GM21717 (cell line): ENCODE data around the gene RFX8.
"Not testable (repeated sequence)": the region's sequence is repeated elsewhere in the genome, so short reads cannot be mapped to it uniquely, and the experiment has no call there.

Experiments used
- ATAC-seq: cut with Tn5 transposase; IDR thresholded peaks from one replicate; pipeline ENCODE4 v1.9.1; 2021; ENCODE audit warnings: mild to moderate bottlenecking, moderate library complexity; ENCODE audit not compliant: unreplicated experiment

The RFX8 gene

DNA sequence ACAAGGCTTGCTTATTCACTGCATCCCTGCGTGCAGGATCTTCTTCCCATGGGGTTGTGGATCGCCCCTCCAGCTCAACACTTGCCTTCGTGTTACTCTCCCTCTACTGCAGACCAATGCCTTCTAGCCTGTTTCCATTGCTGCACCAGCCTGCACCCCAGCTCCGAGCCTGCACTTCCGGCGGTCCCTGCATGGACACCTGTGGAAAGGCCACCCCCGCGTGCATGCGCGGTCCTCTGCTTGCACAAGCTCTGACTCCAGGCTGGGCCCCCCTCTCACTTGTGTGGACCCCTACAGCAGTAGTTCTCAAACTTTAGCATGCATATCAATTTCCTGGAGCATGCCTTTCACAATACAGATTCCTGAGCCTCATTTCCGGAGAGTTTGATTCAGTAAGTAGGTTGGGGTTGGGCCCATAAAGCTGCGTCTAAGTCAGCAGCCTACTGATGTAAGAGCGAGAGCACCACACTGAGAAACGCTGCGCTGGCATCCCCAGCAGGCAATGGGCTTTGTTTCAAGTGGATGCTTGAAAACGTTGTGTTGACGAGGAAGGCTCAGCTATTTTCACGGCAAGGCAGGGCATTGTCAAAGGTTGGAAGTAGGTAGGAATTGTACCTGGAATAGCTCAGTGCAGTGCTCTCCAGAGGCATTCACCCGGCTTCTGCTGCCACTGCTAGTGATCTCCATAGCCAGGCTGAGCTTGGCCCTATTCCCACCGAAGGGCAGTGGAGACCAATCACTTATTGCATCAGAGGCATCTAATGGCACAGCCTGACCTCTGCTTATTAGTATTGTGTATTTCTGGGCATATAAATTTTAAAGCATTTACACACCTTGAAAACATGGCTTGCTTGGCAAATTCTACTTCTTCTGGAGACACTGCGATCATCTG, 120.2 kb downstream of the RFX8 start:
- no peak for ATAC-seq

DNA sequence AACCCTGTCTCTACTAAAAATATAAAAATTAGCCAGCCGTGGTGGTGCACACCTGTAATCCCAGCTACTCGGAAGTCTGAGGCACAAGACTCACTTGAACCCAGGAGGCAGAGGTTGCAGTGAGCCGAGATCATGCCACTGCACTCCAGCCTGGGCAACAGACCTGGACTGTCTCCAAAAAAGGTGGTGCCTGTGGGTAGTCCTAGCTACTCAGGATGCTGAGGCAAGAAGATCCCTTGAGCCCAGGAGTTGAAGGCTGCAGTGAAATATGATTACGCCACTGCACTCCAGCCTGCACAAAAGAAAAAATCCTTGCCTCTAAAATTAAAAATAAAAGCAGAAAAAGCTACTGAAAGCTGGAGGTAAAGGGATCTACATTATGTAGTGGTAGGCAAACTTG, 122.3 kb downstream of the RFX8 start:
- not testable (repeated sequence) for ATAC-seq

DNA sequence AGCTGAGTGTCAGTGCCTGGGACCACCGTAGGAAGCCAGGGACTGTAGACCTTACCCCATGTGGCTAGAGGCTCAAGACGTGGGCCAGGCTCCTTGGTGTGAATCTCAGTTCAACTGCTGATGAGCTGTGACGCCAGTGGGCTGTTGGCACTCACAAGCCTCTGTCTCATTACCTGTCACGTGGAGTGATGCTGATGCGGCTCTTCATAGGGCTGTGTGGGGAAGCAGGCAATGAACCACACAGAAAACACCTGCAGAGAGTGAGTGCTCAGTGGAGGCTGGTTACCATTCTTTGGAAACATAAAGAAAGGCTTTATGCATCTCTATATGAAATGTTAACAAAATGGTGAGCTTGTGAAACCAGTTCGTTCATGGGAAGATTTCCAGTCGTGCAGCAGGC, 123.7 kb downstream of the RFX8 start:
- no peak for ATAC-seq

DNA sequence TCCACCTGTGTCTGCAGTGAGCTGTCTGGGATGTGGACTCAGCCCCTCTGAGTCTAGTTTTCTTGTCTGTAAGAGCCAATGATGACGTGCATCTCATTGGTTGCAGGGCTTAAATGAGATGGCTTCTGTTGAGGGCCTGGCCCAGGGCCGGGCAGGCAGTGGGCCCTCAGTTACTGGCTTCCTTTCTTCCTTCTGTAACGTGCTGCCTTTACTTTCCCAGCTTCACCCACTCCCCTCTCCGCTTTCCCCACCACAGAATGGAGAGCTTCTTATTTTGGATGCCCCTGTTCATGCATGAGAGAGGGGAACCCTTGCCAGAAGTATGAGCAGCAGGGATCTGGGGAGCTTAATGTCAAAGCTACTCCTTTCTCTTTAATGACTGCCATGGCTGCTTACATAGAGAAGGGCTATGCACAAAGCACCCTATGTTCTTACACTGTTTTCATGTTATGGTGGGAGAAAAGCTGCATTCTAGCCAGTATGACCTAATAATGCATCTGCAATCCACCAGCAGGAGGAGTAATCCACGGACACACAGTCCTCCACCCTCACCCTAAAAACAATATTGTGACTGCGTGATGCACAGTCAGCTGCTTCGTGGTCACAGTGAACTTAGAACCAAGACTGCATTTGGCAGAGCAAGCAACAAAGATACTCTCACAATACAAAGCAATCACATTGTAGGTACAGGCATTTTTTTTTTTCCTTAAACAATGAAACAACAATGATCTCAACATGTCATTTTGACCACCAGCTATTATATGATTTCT, 124.8 kb downstream of the RFX8 start:
- ATAC-seq = no peak

DNA sequence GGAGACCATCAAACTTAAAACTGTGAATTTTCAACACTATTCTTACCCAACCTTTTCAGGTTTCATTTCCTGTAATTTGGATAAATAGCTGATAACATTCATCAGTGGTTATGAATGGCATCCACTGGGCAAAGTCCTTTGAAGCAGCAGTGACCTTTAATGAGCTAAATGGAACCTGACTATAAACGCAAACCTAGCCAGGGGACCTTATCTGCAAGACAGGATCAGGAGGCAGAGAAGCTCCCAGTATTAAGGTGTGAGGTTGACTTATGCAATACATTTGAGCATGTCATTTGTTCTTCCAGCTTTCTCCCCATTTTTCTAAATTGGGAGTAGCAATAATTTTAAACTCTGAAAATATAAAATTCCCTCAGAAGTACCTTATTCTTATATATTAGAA, 126.0 kb downstream of the RFX8 start:
- no peak for ATAC-seq
